ENCODE data around the gene ENTHD1. TPM values are rescaled to one million over a fixed set of nuclear protein-coding genes. Genes with fewer than 3 reads are reported as not detected.

The ENTHD1 gene
- total RNA-seq, 1 donor from 2014 or later = not detected

GRCh38 chr22:39917776-39918495, 24.4 kb upstream of the ENTHD1 start:
- Mint-ChIP-seq H3K4me1 (ENCODE audit: unreplicated experiment) (peaks cover 2% of the 10 kb centered on the region), H3K27me3 (ENCODE audit: unreplicated experiment) (no peaks in the 10 kb centered on the region), H3K4me3 (ENCODE audit: unreplicated experiment) (no peak overlapping the region), H3K9me3 (ENCODE audit: unreplicated experiment) (no peaks in the 10 kb centered on the region), H3K27ac (ENCODE audit: unreplicated experiment) (no peak overlapping the region), H3K36me3 (ENCODE audit: low read depth, unreplicated experiment) (no peaks in the 10 kb centered on the region)
- TF ChIP-seq CTCF (IDR thresholded peaks at IDR 0.05; ENCODE audit: unreplicated experiment) = no peak
- no peak for DNase-seq (ENCODE audit: low spot score)

DNA sequence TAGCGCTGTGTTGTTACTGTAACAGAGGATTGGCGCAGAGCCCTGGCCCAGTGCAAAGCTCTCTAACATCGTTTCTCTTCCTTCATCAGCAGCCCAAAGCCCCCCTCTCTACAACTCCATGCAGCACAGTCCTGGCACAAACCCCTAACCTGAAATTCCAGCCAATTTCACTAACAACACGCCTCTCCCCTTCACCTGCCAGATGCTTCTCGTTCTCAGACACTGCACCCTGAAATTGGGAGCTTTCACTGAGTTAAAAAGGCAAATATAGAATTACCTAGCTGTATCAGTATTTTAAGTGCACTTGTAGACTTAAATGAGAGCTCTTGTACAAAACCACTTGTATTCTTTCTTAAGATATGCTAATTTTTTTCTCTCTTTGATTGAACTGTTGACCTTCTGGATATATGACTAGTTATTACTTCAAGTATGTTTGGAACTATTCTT, 23.7 kb upstream of the ENTHD1 start:
- no peak overlapping the region for H3K27ac Mint-ChIP-seq (ENCODE audit: unreplicated experiment)
- no peak for TF ChIP-seq CTCF (IDR thresholded peaks at IDR 0.05; ENCODE audit: unreplicated experiment)
- DNase-seq (ENCODE audit: low spot score) = no peak
- H3K27me3 Mint-ChIP-seq (ENCODE audit: unreplicated experiment) = no peaks in the 10 kb centered on the region
- H3K4me1 Mint-ChIP-seq (ENCODE audit: unreplicated experiment) = peaks cover 2% of the 10 kb centered on the region
- H3K4me3 Mint-ChIP-seq (ENCODE audit: unreplicated experiment) = no peak overlapping the region
- no peaks in the 10 kb centered on the region for H3K36me3 Mint-ChIP-seq (ENCODE audit: low read depth, unreplicated experiment)
- H3K9me3 Mint-ChIP-seq (ENCODE audit: unreplicated experiment) = no peaks in the 10 kb centered on the region

DNA sequence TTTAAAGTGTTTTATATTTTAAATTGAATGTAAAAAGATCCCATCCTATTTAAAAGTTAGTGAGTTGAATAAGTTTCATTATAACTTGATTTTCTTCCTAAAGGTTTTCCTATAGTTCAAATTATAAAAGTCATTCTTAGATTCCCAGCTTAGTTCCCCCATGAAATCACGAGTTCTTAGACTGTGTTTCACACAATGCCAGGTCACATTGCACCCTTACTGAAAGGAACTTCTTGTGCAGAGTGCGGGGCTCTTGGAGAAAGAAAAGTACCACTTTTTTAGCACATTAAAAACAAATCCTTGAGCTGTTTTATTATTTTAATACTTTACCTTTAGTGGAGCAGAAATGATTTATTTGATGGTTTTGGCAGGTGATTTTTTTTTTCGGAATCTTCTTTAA, 22.9 kb upstream of the ENTHD1 start:
- no peak overlapping the region for H3K4me3 Mint-ChIP-seq (ENCODE audit: unreplicated experiment)
- peaks cover 2% of the 10 kb centered on the region for H3K4me1 Mint-ChIP-seq (ENCODE audit: unreplicated experiment)
- DNase-seq (ENCODE audit: low spot score) = no peak
- TF ChIP-seq CTCF (IDR thresholded peaks at IDR 0.05; ENCODE audit: unreplicated experiment) = no peak
- H3K27me3 Mint-ChIP-seq (ENCODE audit: unreplicated experiment) = no peaks in the 10 kb centered on the region
- H3K9me3 Mint-ChIP-seq (ENCODE audit: unreplicated experiment) = no peaks in the 10 kb centered on the region
- H3K36me3 Mint-ChIP-seq (ENCODE audit: low read depth, unreplicated experiment) = no peaks in the 10 kb centered on the region
- no peak overlapping the region for H3K27ac Mint-ChIP-seq (ENCODE audit: unreplicated experiment)

DNA sequence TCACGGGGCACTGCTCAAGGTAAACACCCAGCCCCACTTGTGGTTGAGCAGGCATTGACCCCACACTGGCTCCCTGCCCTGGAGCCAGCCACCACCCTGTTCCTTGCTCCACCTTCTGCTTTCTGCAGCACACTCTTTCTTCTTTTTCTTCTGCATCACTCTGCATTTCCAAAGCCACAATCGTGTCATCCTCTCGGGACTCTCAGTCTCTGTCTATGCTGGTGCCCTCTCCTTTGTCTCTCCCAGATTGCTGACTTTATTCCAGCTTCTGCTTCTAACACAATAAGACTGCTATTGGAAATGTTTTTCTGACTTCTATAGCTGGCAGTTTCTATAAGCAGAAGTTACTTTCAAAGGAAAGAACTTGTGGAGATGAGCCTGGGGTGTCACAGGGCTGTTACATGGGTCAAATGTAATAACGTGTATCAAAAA, 21.8 kb upstream of the ENTHD1 start:
- Mint-ChIP-seq H3K27me3 (ENCODE audit: unreplicated experiment) (no peaks in the 10 kb centered on the region), H3K4me1 (ENCODE audit: unreplicated experiment) (peaks cover 6% of the 10 kb centered on the region), H3K36me3 (ENCODE audit: low read depth, unreplicated experiment) (no peaks in the 10 kb centered on the region), H3K9me3 (ENCODE audit: unreplicated experiment) (no peaks in the 10 kb centered on the region), H3K4me3 (ENCODE audit: unreplicated experiment) (no peak overlapping the region), H3K27ac (ENCODE audit: unreplicated experiment) (no peak overlapping the region)
- no peak for DNase-seq (ENCODE audit: low spot score)
- no peak for TF ChIP-seq CTCF (IDR thresholded peaks at IDR 0.05; ENCODE audit: unreplicated experiment)

- DNase-seq (ENCODE audit: low spot score) = no peak
- H3K4me1 Mint-ChIP-seq (ENCODE audit: unreplicated experiment) = peaks cover 6% of the 10 kb centered on the region
- no peak overlapping the region for H3K27ac Mint-ChIP-seq (ENCODE audit: unreplicated experiment)
- no peaks in the 10 kb centered on the region for H3K9me3 Mint-ChIP-seq (ENCODE audit: unreplicated experiment)
- no peaks in the 10 kb centered on the region for H3K36me3 Mint-ChIP-seq (ENCODE audit: low read depth, unreplicated experiment)
- TF ChIP-seq CTCF (IDR thresholded peaks at IDR 0.05; ENCODE audit: unreplicated experiment) = no peak
- H3K4me3 Mint-ChIP-seq (ENCODE audit: unreplicated experiment) = no peak overlapping the region
- H3K27me3 Mint-ChIP-seq (ENCODE audit: unreplicated experiment) = no peaks in the 10 kb centered on the region
These were observed 21.0 kb upstream of the ENTHD1 start for GRCh38 chr22:39914584-39914983.

All from endothelial cell (in vitro differentiated cells).